ENCODE results near the gene HIVEP2. TPM values are rescaled to one million over a fixed set of nuclear protein-coding genes. Genes with fewer than 3 reads are reported as not detected.

HIVEP2 gene
- total and polyA plus RNA-seq, 8 donors: 0.58 to 14.3 (median 4.8) TPM

- intact Hi-C loops (cut with DNase I; ENCODE audit: low total_unique reads): no loop called here
- no peaks in the 10 kb centered on the region for H3K9me3 ChIP-seq
- WGBS, 5 donors: 50 to 70% (median 54%) methylated on average over 4 of the region's 4 CpGs
- H3K27me3 ChIP-seq: no peaks in the 10 kb centered on the region
- no peak overlapping the region for H3K4me3 ChIP-seq
- no peak for TF ChIP-seq POLR2A (IDR thresholded peaks at IDR 0.05)
- TF ChIP-seq CTCF (IDR thresholded peaks at IDR 0.05): no peak
- no peak for TF ChIP-seq POLR2AphosphoS5 (IDR thresholded peaks at IDR 0.05)
- TF ChIP-seq EP300 (IDR thresholded peaks at IDR 0.05): no peak
- no peaks in the 10 kb centered on the region for H3K4me1 ChIP-seq
- H3K27ac ChIP-seq: no peak overlapping the region
- H3K36me3 ChIP-seq: no peaks in the 10 kb centered on the region
- no peak for DNase-seq
Observed at GRCh38 chr6:142735204-142735603, 209.8 kb downstream of the HIVEP2 start.

- DNase-seq: no peak
- H3K36me3 ChIP-seq: no peaks in the 10 kb centered on the region
- H3K4me3 ChIP-seq: no peak overlapping the region
- no peak for TF ChIP-seq EP300 (IDR thresholded peaks at IDR 0.05)
- TF ChIP-seq POLR2AphosphoS5 (IDR thresholded peaks at IDR 0.05): no peak
- no peak for TF ChIP-seq CTCF (IDR thresholded peaks at IDR 0.05)
- TF ChIP-seq POLR2A (IDR thresholded peaks at IDR 0.05): no peak
- H3K27ac ChIP-seq: no peak overlapping the region
- peaks cover 6 to 15% (median 9%) of the 10 kb centered on the region in 4 donors for H3K4me1 ChIP-seq
- intact Hi-C loops (cut with DNase I; ENCODE audit: low total_unique reads): no loop called here
- H3K9me3 ChIP-seq: no peaks in the 10 kb centered on the region
- no peaks in the 10 kb centered on the region for H3K27me3 ChIP-seq
Observed at GRCh38 chr6:142732790-142733189, 212.2 kb downstream of the HIVEP2 start.

GRCh38 chr6:142731611-142732010 is 213.4 kb downstream of the HIVEP2 start:
- 80 to 95% (median 92%) methylated on average over 5 of the region's 5 CpGs for WGBS, 5 donors
- no peaks in the 10 kb centered on the region for H3K9me3 ChIP-seq

GRCh38 chr6:142729618-142730017 is 215.4 kb downstream of the HIVEP2 start:
- no peaks in the 10 kb centered on the region for H3K36me3 ChIP-seq
- TF ChIP-seq CTCF (IDR thresholded peaks at IDR 0.05) (no peak), POLR2AphosphoS5 (IDR thresholded peaks at IDR 0.05) (no peak), POLR2A (IDR thresholded peaks at IDR 0.05) (no peak), EP300 (IDR thresholded peaks at IDR 0.05) (no peak)
- H3K27me3 ChIP-seq: peaks cover 0 to 5% (median 0%) of the 10 kb centered on the region in 3 donors
- no peak overlapping the region for H3K4me3 ChIP-seq
- 59 to 63% (median 60%) methylated on average over 4 of the region's 4 CpGs for WGBS, 5 donors
- intact Hi-C loops (cut with DNase I; ENCODE audit: low total_unique reads): no loop called here
- H3K9me3 ChIP-seq: no peaks in the 10 kb centered on the region
- no peak for DNase-seq
- H3K27ac ChIP-seq: no peak overlapping the region
- H3K4me1 ChIP-seq: peaks cover 6 to 15% (median 9%) of the 10 kb centered on the region in 4 donors

More at GRCh38 chr6:142731611-142732010, 213.4 kb downstream of the HIVEP2 start:
- Histone ChIP-seq H3K4me3 (no peak overlapping the region), H3K27me3 (peaks cover 0 to 5% (median 0%) of the 10 kb centered on the region in 3 donors), H3K36me3 (no peaks in the 10 kb centered on the region), H3K27ac (no peak overlapping the region), H3K4me1 (peaks cover 6 to 15% (median 9%) of the 10 kb centered on the region in 4 donors)
- DNase-seq: no peak
- intact Hi-C loops (cut with DNase I; ENCODE audit: low total_unique reads): no loop called here
- no peak for TF ChIP-seq POLR2A (IDR thresholded peaks at IDR 0.05)
- no peak for TF ChIP-seq POLR2AphosphoS5 (IDR thresholded peaks at IDR 0.05)
- TF ChIP-seq EP300 (IDR thresholded peaks at IDR 0.05): no peak
- no peak for TF ChIP-seq CTCF (IDR thresholded peaks at IDR 0.05)

Data from stomach (tissue), 9 donors.